Loucy (cell line): ENCODE results near the gene MED26.
A peak's percentile ranks its signal among the peaks of the same experiment; 100 is the strongest.

ENCODE experiments used
- H2AFZ ChIP-seq: fragments of 200-600 bp; sonication (generic); 2 replicates; pipeline ENCODE4 v1.6.0; 2016; ENCODE audit warnings: antibody characterized with exemption, mild to moderate bottlenecking, low read length, moderate library complexity
- H3F3A ChIP-seq: fragments of 200-600 bp; 2 replicates; pipeline ENCODE4 v1.6.0; 2016; ENCODE audit warnings: antibody characterized with exemption, low read depth, mild to moderate bottlenecking
- H3K27me3 ChIP-seq: fragments of 200-600 bp; sonication (generic); 2 replicates; pipeline ENCODE4 v1.6.1; 2014; ENCODE audit warnings: low read length, mild to moderate bottlenecking; ENCODE audit not compliant: insufficient read depth, poor library complexity, severe bottlenecking
- H3K36me3 ChIP-seq: fragments of 200-600 bp; sonication (generic); 2 replicates; pipeline ENCODE4 v1.6.1; 2016; ENCODE audit warnings: low read length; ENCODE audit not compliant: insufficient read depth
- H3K4me1 ChIP-seq: fragments of 200-600 bp; sonication (generic); 2 replicates; pipeline ENCODE4 v1.5.1; 2014; ENCODE audit warnings: low read length, mild to moderate bottlenecking; ENCODE audit not compliant: insufficient read depth, poor library complexity, severe bottlenecking
- H3K4me2 ChIP-seq: fragments of 200-600 bp; sonication (generic); 2 replicates; pipeline ENCODE4 v1.6.0; 2014; ENCODE audit warnings: antibody characterized with exemption, low read length, low read depth, mild to moderate bottlenecking; ENCODE audit not compliant: poor library complexity, severe bottlenecking
- H3K4me3 ChIP-seq: fragments of 200-600 bp; sonication (generic); 2 replicates; pipeline ENCODE4 v1.5.1; 2014; ENCODE audit warnings: low read length, mild to moderate bottlenecking, mixed read lengths; ENCODE audit not compliant: poor library complexity, severe bottlenecking
- H3K79me2 ChIP-seq: fragments of 200-600 bp; sonication (generic); 2 replicates; pipeline ENCODE4 v1.6.1; 2014; ENCODE audit warnings: low read length; ENCODE audit not compliant: insufficient read depth
- H3K9ac ChIP-seq: fragments of 200-600 bp; sonication (generic); 2 replicates; pipeline ENCODE4 v1.6.0; 2014; ENCODE audit warnings: mild to moderate bottlenecking, low read depth, low read length, moderate library complexity; ENCODE audit not compliant: poor library complexity, severe bottlenecking
- H3K9me2 ChIP-seq: fragments of 200-600 bp; sonication (generic); replicated peaks from 2 replicates; pipeline ENCODE4 v1.6.1; 2016; ENCODE audit warnings: low read depth, low read length, mixed read lengths
- H3K9me3 ChIP-seq: fragments of 200-600 bp; sonication (generic); 2 replicates; pipeline ENCODE4 v1.6.1; 2014; ENCODE audit warnings: mild to moderate bottlenecking, antibody characterized with exemption, low read length, low read depth; ENCODE audit not compliant: insufficient read depth
- H4K20me1 ChIP-seq: fragments of 200-600 bp; sonication (generic); 2 replicates; pipeline ENCODE4 v1.6.0; 2014; ENCODE audit warnings: antibody characterized with exemption, low read length, mild to moderate bottlenecking; ENCODE audit not compliant: insufficient read depth, poor library complexity, severe bottlenecking
- CTCF ChIP-seq: fragments of 200-600 bp; sonication (generic); conservative IDR thresholded peaks from 2 replicates; pipeline ENCODE4 v1.5.1; 2014; ENCODE audit warnings: mild to moderate bottlenecking, antibody characterized with exemption, low read length
- EZH2phosphoT487 ChIP-seq: fragments of 200-600 bp; IDR thresholded peaks from 2 replicates; pipeline ENCODE4 v1.6.1; 2018; ENCODE audit warnings: antibody characterized with exemption, mild to moderate bottlenecking, moderate library complexity, borderline replicate concordance

Gene MED26

GRCh38 chr19:16668176-16668575 is 40.2 kb upstream of the MED26 start:
- Histone ChIP-seq H3K4me3 (no peak overlapping the region), H4K20me1 (no peaks in the 10 kb centered on the region), H3K9me3 (no peaks in the 10 kb centered on the region), H3K9ac (no peak overlapping the region), H3K27me3 (no peaks in the 10 kb centered on the region), H3K79me2 (no peaks in the 10 kb centered on the region), H3K9me2 (no peaks in the 10 kb centered on the region), H3K4me2 (no peak overlapping the region), H2AFZ (no peak overlapping the region), H3K36me3 (no peaks in the 10 kb centered on the region), H3K4me1 (peaks cover 7% of the 10 kb centered on the region), H3F3A (no peaks in the 10 kb centered on the region)
- TF ChIP-seq EZH2phosphoT487 (no peak), CTCF (no peak)

DNA sequence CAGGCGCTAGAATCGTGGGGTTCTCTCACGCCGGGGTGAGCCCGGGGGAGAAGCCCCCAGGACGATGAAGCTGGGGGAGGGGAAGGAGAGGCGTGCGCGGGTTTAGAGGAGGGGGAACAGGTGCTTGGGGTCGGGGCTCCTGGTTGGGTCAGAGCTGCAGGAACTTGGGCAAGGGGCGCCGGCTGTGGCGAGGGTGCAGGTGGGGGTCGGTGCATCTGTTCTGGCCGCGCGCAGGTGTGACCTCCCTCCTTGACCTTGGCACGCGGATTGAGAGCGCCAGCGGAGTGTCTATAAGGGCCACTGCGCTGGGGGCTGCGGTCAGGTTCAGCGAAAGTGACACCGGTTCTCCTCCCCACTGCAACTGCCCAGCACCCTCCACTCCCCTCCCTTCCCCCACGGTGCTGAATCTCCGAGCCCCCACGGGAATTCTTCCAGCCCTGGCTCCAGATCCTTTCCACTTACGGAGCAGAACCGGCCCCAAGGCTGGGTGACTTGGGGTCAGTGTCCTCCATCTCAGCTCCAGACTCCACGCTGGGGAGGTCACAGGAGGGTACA is 33.6 kb upstream of the MED26 start:
- Histone ChIP-seq H3K79me2 (peaks cover 35% of the 10 kb centered on the region), H3K4me3 (peak overlapping the region; percentile 95), H3K36me3 (peaks cover 6% of the 10 kb centered on the region; the same call in 1 of the 2 replicates), H4K20me1 (peaks cover 24% of the 10 kb centered on the region), H3F3A (no peaks in the 10 kb centered on the region), H3K4me1 (peaks cover 46% of the 10 kb centered on the region), H2AFZ (peak overlapping the region; percentile 63; the same call in 1 of the 2 replicates), H3K9me2 (no peaks in the 10 kb centered on the region), H3K9ac (peak overlapping the region; percentile 61), H3K4me2 (peak overlapping the region; percentile 100), H3K27me3 (no peaks in the 10 kb centered on the region), H3K9me3 (no peaks in the 10 kb centered on the region)
- TF ChIP-seq EZH2phosphoT487 (no peak), CTCF (no peak)

GRCh38 chr19:16660763-16661479 is 32.9 kb upstream of the MED26 start, which contains the start of gene TMEM38A:
Gene TMEM38A, plus strand, starts transcription at chr19:16661139. Its CDS starts 79 bp downstream, at chr19:16661218.
- peak within 1 kb of the TSS; percentile 82 for H3K9ac ChIP-seq
- H3K27me3 ChIP-seq, result no peaks in the 10 kb centered on the region
- no peaks in the 10 kb centered on the region for H3F3A ChIP-seq
- H3K79me2 ChIP-seq, result peaks cover 35% of the 10 kb centered on the region
- peaks cover 9% of the 10 kb centered on the region; the same call in 1 of the 2 replicates for H3K36me3 ChIP-seq
- H3K4me3 ChIP-seq, result peak within 1 kb of the TSS; percentile 95
- H3K9me2 ChIP-seq, result no peaks in the 10 kb centered on the region
- H4K20me1 ChIP-seq, result peaks cover 24% of the 10 kb centered on the region
- peak within 1 kb of the TSS; percentile 100 for H3K4me2 ChIP-seq
- no peak for TF ChIP-seq CTCF
- no peak for TF ChIP-seq EZH2phosphoT487
- peaks cover 46% of the 10 kb centered on the region for H3K4me1 ChIP-seq
- H2AFZ ChIP-seq, result peak within 1 kb of the TSS; percentile 97
- H3K9me3 ChIP-seq, result no peaks in the 10 kb centered on the region
